GM18951 (cell line): Measurements from ENCODE around the gene DYRK4.

Experiments
- POLR2A ChIP-seq: IDR thresholded peaks from 4 replicates; pipeline ENCODE4 v1.6.1; 2011; ENCODE audit warnings: mild to moderate bottlenecking; ENCODE audit not compliant: insufficient read length, insufficient read depth; ENCODE audit errors: extremely low read depth
- in situ Hi-C: fragments of 300-500 bp; cut with MboI; formaldehyde crosslinking; loops from one replicate; pipeline ENCODE4 v1.12.0; 2022; ENCODE audit warnings: low sequenced_read_pairs, mixed read lengths, inconsistent platforms; ENCODE audit not compliant: unreplicated experiment

DYRK4 gene

DNA sequence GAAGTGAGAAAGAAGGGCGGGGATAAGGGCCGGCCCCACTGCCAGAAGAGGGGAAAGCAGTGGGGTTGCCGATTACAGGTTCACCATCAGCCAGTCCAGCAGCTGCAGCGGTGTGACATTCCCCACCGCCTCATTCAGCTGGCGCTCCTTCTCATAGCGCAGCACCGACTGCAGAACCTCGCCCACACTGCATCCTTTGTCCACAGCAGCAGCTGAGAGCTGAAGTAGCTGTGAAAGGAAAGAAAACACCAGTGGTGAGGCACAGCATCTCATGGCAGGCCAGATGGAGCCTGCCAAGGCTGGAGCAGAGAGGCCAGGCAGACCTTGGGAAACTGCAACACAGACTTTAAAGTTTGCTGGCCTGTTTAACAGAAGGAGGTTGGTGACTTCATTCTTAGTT lies 53.7 kb downstream of the DYRK4 start:
- in situ Hi-C loops = no loop called here
- TF ChIP-seq POLR2A = no peak

DNA sequence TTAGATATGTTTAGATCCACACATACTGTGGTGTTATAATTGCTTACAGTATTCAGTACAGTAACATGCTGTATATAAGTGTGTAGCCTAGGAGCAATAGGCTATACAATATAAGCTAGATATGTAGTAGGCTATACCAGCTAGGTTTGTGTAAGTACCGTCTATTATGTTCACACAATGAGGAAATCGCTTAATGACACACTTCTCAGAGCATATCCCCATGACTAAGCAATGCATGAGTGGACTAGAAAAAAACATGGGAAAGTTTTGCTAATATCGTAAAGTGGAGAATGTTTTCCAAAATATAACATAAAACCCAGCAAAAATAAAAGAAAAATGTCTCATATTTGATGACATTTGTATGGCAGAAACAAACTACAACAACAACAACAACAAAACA lies 59.5 kb downstream of the DYRK4 start:
- TF ChIP-seq POLR2A = no peak
- in situ Hi-C loops = no loop called here

- in situ Hi-C loops = no loop called here
Observed at GRCh38 chr12:4626543-4626942, 64.5 kb downstream of the DYRK4 start.

GRCh38 chr12:4628406-4628805 lies 66.4 kb downstream of the DYRK4 start:
- in situ Hi-C loops = no loop called here
- no peak for TF ChIP-seq POLR2A

More at GRCh38 chr12:4626543-4626942, 64.5 kb downstream of the DYRK4 start:
- TF ChIP-seq POLR2A = no peak

- in situ Hi-C loops = no loop called here
- no peak for TF ChIP-seq POLR2A
Observed at GRCh38 chr12:4630262-4630661, 68.3 kb downstream of the DYRK4 start.

- in situ Hi-C loops = no loop called here
- no peak for TF ChIP-seq POLR2A
Observed at GRCh38 chr12:4643747-4644146, 81.7 kb downstream of the DYRK4 start.

DNA sequence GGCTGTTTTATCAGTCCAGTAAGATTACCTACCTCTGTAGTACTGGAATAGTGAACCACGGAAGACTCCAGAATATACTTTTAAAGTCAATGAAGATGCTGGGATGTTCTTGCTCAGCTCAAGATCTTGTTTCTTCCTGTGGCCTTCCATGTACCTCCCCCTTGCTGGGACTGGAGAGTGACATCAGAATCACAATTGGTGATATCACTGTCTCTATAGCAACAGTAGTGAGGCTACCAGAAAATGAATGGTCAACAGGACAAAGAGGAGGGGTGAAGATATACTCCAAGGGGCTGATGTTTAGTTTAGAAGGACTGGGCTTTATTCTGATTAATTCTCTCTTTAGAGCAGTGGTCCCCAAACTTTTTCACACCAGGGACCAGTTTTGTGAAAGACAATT lies 83.0 kb downstream of the DYRK4 start:
- in situ Hi-C loops = no loop called here
- no peak for TF ChIP-seq POLR2A

DNA sequence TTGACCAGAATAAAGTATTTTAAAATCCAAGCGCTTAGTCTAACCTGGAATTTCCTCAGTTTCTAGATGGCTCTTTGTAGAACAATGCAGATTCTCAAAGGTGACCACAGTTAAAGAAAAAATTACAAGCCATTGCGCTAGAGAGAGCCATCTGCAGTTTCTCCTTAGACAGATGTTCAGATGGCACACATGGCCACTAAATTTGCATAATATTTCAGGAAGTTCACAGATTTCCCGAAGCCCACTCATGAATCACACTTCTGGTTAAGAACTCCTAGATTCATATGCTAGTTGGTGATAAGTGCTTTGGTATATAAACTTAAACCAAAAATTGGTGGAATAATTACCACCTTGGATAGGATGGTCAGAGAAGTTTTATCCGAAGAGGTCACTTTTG lies 86.1 kb downstream of the DYRK4 start:
- in situ Hi-C loops = no loop called here
- TF ChIP-seq POLR2A = no peak

DNA sequence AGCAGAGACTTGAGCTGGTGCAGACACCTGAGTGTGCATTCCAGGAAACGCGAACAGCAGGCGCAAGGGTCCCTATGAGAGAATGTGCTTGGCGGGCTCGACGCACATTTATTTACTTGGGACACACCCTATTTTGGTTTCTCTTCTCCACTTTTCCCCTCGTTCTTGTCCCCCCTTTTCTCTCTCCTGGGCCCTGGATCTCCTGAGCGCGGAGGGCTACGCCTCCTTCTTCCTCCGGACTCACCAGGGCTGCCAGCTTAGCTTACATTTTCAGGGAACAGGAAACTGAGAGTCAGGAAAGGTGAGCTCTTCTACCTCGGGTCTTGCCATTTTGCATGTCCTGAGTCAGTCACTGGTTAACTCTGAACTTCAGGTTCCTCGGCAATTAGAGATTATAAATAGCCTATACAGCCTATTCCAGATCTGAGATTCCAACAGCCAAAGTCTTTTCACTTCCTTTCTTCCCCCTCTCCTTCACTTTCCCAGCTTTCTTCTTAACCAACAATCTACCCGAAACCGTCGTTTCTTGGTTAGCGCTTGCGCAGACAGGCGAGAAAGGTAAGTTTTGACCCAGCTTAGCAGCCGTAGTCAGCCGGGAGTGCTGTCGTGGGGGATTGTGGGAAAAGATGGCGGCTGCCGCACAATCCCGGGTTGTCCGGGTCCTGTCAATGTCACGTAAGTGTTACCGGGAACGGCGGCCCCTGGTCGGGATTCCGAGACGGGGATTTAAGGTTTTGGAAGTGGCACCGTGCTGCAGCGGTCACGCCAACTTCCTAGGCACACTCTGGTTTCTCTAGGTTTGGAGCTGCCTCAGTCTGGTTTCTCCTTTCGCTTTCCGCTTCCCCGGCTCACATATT lies 86.7 kb downstream of the DYRK4 start, which contains the start of the genes AKAP3 and NDUFA9:
Gene AKAP3 (minus strand): TSS at position 551 of the 857 bp plus-strand sequence. CDS start 10,855 bp downstream, outside the sequence.
Gene NDUFA9 (plus strand): TSS at position 614 of the 857 bp plus-strand sequence. CDS start 13 bp downstream, at position 627.
- in situ Hi-C loops = no loop called here
- TF ChIP-seq POLR2A = peak; percentile 90

- in situ Hi-C loops = no loop called here
Observed at GRCh38 chr12:4649358-4649661, 87.3 kb downstream of the DYRK4 start.

DNA sequence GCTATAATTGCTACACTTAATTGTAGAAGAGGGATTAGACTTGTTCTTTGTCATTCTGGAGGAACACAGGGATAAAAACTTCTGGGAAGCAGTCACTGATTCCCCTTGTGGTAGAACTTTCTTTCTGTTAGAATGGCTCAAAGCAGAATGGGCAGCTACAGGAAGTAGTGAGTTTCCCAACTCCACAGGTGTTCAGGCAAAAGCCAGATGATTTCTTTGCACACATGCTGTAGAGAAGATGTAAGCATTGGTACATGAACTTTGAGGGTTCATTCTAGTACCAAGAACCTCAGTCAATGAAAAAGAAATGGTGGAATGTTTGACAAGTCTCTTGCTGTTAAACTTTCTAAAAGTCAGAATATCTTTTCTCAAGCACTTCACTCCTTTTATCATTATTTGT lies 91.2 kb downstream of the DYRK4 start:
- no peak for TF ChIP-seq POLR2A
- in situ Hi-C loops = no loop called here

More at GRCh38 chr12:4649358-4649661, 87.3 kb downstream of the DYRK4 start:
- no peak for TF ChIP-seq POLR2A

DNA sequence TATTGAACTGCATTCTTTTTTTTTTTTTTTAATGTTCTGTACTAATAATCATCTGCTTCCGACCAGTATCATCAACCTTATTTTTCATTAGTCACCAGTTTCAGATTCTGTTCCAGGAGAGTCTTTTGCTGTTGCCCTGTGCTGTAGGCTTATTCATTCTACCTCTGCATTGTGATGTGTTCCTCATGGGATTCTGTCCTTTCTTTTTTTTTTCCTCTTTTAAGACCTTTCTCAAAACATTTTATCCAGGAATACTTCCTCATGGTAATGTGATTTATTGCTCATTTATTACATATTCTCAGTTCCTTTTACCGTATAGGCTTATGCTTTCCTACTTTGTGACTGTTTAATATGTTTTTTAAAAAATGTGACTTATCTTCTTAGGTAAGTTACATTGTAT lies 91.7 kb downstream of the DYRK4 start:
- no peak for TF ChIP-seq POLR2A
- in situ Hi-C loops = no loop called here
